ENCODE results near the gene EPHA2.
"Not testable (repeated sequence)": the region's sequence is repeated elsewhere in the genome, so short reads cannot be mapped to it uniquely, and the experiment has no call there.

EPHA2 gene

GRCh38 chr1:16183765-16184556 is 28.1 kb upstream of the EPHA2 start:
- no peak for DNase-seq

GRCh38 chr1:16183179-16183578 is 27.3 kb upstream of the EPHA2 start:
- DNase-seq = no peak

GRCh38 chr1:16181887-16182719 is 26.2 kb upstream of the EPHA2 start:
- DNase-seq = no peak

- DNase-seq = no peak
These were observed 24.5 kb upstream of the EPHA2 start for GRCh38 chr1:16180291-16180824.

- DNase-seq = no peak
These were observed 23.0 kb upstream of the EPHA2 start for GRCh38 chr1:16178596-16179497.

GRCh38 chr1:16177306-16177705 is 21.4 kb upstream of the EPHA2 start:
- no peak for DNase-seq

- DNase-seq = no peak
These were observed 20.8 kb upstream of the EPHA2 start for GRCh38 chr1:16176653-16177052.

GRCh38 chr1:16175610-16176553 is 20.0 kb upstream of the EPHA2 start:
- DNase-seq = peak; percentile 32

- no peak for DNase-seq
These were observed 19.2 kb upstream of the EPHA2 start for GRCh38 chr1:16174886-16175598.

- no peak for DNase-seq
These were observed 18.5 kb upstream of the EPHA2 start for GRCh38 chr1:16174261-16174868.

- DNase-seq = no peak
These were observed 17.8 kb upstream of the EPHA2 start for GRCh38 chr1:16173447-16174260.

GRCh38 chr1:16172964-16173446 is 17.1 kb upstream of the EPHA2 start:
- no peak for DNase-seq

- DNase-seq = no peak
These were observed 16.5 kb upstream of the EPHA2 start for GRCh38 chr1:16172218-16172830.

- DNase-seq = no peak
These were observed 15.7 kb upstream of the EPHA2 start for GRCh38 chr1:16171314-16172151.

GRCh38 chr1:16170283-16170673 is 14.4 kb upstream of the EPHA2 start:
- no peak for DNase-seq

- DNase-seq = no peak
These were observed 12.9 kb upstream of the EPHA2 start for GRCh38 chr1:16168622-16169360.

GRCh38 chr1:16168144-16168495 is 12.3 kb upstream of the EPHA2 start:
- DNase-seq = not testable (repeated sequence)
